Mammary epithelial cell (primary cell): Measurements from ENCODE around the gene CDKAL1.

Source experiments
- EZH2 ChIP-seq: IDR thresholded peaks from 2 replicates; pipeline ENCODE4 v1.6.1; 2012; ENCODE audit warnings: low read length, inconsistent platforms, borderline replicate concordance
- TF ChIP-seq, protein P1 (sequence below), 2 donors: IDR thresholded peaks in 1 of 2; conservative IDR thresholded peaks in 1 of 2; 2 replicates each; pipeline ENCODE4 v1.5.1; 2011 to 2012; ENCODE audit warnings: inconsistent platforms in 2 of 2, low read length in 2 of 2, mild to moderate bottlenecking in 2 of 2, control low read depth in 1 of 2, low read depth in 1 of 2; ENCODE audit not compliant: insufficient read depth in 1 of 2; ENCODE audit errors: extremely low read depth in 1 of 2

DNA sequence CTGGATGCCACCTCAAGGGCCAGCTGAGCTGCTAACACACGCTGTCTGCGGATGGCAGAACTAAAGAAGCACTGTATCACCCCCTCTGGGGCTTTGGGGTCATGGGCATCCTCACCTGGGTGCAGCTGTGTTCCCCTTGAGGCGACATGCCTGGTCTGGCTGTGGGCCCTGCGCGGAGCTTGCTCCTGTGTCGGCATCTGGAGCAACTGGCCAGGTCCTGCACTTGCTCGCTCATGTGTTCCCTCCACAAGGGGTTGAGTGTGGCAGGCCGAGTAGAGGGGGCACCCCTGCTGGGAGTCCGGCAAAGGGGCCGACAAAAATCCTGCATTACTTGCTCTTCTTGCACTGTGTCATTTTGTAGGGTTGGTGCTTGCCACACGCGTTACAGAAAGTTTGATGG is 189.0 kb downstream of the CDKAL1 start:
- TF ChIP-seq, protein P1, sequence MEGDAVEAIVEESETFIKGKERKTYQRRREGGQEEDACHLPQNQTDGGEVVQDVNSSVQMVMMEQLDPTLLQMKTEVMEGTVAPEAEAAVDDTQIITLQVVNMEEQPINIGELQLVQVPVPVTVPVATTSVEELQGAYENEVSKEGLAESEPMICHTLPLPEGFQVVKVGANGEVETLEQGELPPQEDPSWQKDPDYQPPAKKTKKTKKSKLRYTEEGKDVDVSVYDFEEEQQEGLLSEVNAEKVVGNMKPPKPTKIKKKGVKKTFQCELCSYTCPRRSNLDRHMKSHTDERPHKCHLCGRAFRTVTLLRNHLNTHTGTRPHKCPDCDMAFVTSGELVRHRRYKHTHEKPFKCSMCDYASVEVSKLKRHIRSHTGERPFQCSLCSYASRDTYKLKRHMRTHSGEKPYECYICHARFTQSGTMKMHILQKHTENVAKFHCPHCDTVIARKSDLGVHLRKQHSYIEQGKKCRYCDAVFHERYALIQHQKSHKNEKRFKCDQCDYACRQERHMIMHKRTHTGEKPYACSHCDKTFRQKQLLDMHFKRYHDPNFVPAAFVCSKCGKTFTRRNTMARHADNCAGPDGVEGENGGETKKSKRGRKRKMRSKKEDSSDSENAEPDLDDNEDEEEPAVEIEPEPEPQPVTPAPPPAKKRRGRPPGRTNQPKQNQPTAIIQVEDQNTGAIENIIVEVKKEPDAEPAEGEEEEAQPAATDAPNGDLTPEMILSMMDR (conservative IDR thresholded peaks at IDR 0.05 in 1 of 2, IDR thresholded peaks at IDR 0.05 in 1 of 2; ENCODE audit: extremely low read depth in 1 of 2, insufficient read depth in 1 of 2, low read depth in 1 of 2, low read length in 2 of 2): no peak
- no peak for TF ChIP-seq EZH2
